Measurements from ENCODE around the gene BAIAP3.
A peak's percentile ranks its signal among the peaks of the same experiment; 100 is the strongest.
"Not testable (repeated sequence)": the region's sequence is repeated elsewhere in the genome, so short reads cannot be mapped to it uniquely, and the experiment has no call there.

Gene BAIAP3

DNA sequence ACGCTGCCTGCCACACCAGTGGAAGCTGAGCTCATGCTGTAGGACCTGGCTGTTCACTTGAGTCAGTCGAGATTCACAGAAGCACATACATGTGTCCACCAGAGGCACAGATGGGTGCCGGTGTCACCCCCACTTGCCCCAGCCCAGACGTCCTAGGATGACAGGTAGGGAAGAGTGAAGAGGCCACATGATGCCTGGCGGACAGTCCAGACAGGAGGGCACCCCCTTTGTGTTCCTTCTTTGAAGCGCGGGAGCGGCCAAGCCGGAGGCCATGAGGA lies 15.2 kb upstream of the BAIAP3 start:
- no peak for DNase-seq (ENCODE audit: low spot score)

DNA sequence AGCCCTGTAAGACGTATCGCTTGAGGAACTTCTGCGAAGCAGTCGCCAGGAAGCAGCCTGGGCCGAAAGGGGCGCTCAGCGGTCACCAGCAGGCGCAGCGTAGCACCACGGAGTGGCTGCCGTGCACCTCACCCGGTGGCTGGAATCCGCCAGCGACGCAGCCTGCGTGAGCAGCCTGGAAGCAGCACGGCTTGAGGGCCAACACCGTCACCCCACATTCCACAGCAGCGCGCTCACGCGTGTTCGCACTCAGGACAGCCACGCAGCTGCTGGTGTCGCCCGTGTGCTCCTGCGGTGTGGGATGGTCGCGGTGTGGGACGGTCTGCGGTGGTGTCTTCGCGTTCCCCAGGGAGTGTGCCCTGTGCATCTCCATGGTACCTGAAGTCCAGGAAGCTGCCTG lies 14.4 kb upstream of the BAIAP3 start:
- no peak for DNase-seq (ENCODE audit: low spot score)

DNA sequence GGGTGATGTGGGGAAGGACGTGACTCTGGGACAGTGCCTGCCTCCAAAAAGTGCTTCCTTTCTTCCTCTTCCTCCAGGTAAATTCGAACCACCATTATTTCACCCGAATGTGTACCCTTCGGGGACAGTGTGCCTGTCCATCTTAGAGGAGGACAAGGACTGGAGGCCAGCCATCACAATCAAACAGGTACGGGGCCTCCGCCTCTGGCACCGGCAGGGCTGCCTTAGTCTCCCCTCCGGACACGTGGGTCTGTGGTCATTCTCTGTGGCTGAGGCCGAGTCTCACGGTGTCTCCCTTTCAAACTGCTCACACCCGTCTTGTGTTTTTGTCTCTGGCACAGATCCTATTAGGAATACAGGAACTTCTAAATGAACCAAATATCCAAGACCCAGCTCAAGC lies 13.3 kb upstream of the BAIAP3 start:
- no peak for DNase-seq (ENCODE audit: low spot score)

DNA sequence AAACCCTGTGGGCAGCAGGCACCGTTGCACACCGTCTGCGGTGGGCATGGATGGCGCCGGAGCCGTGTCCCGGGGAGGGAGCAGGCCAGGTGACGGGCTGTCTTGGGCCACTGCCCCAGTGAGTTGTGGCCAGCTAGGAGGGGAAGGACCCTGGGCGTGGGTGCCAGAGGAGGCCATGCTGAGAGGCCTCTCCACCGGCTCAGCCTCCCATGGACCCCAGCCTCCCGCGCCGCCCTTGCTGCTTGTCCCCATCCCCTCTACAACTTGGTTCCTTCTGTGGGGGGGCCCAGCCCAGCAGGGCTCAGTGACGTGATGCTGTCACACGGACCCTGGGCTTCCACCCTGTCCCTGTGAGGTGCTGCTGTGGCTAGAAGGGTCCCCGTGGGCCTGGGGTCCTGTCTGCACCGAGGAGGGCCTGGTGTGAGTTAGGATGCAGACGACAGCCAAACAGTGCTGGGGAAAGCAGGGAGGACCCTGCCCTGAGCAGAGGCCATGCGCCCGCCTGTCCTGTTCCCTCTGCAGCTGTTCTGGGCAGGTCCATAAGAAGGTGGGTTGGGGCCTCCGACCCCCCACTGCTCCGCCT lies 12.7 kb upstream of the BAIAP3 start:
- DNase-seq (ENCODE audit: low spot score), result no peak

DNA sequence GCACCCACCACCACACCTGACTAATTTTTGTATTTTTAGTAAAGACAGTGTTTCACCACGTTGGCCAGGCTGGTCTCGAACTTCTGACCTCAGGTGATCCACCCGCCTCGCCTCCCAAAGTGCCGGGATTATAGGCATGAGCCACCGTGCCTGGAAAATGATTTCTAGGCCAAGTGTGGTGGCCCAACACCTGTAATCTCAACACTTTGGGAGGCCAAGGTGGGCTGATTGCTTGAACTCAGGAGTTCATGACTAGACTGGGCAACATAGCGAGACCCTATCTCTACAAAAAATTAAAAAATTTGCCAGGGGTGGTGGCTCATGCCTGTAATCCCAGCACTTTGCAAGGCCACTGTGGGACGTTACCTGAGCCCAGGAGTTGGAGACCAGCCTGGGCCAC lies 11.0 kb upstream of the BAIAP3 start:
- no peak for DNase-seq (ENCODE audit: low spot score)

DNA sequence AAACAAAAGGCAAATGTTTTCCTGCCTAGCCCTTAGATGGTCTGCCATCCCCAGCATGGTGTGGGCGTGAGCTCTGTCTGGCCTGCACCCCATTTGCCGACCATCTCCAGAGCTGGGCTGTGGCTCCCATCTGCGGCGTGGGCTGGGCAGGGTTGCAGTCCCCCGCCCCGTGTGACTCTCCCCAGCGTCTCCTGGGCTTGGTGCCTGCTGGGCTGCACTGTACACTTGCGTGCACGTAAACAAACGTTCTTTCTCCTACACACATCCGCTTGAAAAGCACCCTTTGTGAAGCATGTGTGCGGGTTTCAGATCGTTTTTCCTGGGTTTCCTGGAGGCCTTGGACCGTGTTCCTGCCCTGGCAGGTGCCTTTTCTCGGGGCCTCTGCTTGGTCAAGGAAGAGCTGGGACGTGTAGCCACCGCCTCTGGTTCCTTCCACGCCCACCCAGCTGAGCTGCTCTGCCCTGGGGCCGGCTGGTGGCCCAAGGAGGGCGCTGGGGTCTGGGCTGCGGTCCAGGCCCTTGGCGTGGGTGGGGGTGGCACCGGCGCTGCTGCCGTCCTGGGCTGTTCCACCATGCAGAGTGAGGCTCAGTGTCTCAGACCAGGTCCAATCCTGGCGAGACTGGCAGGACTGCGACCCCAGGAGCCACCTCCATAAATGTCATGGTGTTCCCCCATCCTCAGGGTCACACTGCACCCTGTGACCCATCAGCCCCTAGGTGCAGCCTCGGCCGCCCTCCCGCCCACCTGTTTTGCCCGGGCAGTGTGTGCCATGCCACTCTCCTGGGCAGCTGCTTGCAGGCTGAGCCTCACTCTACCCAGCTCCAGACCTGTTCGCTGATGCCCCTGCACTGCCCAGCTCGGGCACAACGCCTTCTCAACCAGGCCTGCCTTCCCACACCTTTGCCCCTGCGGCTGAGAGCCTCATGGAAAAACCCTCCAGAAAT lies 9.9 kb upstream of the BAIAP3 start:
- DNase-seq (ENCODE audit: low spot score), result no peak

DNA sequence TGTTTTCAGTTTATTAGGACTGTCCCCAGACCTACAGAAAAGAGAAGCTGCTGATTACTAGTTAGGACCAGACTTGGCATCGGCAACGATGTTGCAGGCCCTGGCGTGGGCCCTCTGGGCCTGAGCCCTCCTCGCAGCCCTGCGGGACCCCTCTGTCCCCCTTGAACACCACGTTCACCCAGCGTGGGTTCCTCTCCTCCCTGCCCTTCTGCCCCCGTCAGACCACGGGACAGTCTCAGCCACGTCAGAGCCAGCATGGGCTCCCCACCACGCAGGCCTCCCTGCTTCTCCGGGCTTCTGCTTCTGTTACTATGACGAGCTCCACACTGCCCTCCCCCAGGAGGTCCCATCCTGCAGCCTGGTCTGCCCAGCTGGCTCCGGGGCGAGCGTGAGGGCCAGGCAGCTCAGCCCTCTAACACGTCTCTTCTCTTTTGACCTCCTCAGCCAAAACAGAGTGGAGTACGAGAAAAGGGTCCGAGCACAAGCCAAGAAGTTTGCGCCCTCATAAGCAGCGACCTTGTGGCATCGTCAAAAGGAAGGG lies 9.1 kb upstream of the BAIAP3 start:
- DNase-seq (ENCODE audit: low spot score), result no peak

DNA sequence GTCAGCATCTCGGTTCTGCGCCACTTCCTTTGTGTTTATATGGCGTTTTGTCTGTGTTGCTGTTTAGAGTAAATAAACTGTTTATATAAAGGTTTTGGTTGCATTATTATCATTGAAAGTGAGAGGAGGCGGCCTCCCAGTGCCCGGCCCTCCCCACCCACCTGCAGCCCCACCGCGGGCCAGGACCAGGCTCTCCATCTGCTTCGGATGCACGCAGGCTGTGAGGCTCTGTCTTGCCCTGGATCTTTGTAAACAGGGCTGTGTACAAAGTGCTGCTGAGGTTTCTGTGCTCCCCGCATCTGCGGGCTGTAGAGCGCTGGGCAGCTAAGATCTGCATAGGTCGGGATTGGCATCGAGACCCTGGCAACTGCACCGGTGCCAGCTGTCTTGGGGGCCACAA lies 8.2 kb upstream of the BAIAP3 start:
- no peak for DNase-seq (ENCODE audit: low spot score)

DNA sequence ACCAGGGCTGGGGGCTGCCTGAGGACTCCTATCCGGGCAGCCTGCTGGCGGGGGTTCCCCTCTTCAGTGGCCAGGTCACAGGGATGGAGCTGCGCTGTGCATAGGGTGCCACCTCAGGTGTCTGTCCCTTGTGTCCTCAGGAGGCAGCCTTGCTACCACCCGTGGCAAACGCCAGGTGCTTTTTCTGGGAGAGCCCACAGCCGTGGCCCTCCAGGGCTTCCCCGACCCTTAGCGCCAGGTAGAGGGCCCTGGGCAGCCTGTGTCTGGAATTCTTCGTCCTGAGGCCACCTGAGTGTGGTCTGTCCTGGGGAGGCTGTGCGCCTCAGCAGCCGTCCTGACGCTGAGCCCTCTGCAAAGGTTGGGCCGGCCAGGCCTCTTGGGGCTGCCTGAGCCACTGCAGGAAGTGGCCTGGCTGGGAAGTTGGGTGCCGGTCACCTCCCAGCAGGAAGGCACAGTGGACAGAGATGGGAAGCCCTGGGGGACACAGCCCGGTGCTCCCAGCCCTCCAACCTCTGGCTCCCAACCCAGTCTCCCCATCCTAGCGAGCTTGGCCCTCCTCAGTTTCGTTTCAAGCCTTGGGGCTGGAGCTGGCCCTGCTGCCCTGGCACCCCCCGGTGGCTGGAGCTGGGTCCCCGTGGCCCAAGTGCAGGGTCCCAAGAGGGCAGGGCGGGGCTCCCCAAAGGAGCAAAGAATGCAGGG lies 7.6 kb upstream of the BAIAP3 start:
- no peak for DNase-seq (ENCODE audit: low spot score)

DNA sequence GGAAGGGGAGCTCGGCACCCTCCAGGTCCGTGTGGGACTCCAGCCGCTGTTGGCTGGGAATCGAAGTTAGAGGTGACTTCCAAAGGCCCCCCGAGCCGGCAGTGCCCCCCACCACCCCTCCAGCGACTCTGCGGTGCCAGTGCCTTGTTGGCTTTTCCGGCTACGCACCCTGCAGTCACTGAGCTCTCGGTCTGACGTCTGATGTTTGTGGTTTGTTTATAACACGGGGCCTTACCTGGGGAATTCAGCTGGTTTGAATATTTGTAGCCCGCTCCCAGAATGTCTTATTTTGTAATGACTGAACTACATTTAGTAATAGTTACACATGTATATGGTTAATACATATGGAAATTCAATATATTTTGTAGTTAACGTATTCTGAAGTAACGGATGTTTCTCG lies 7.1 kb upstream of the BAIAP3 start:
- no peak for DNase-seq (ENCODE audit: low spot score)

DNA sequence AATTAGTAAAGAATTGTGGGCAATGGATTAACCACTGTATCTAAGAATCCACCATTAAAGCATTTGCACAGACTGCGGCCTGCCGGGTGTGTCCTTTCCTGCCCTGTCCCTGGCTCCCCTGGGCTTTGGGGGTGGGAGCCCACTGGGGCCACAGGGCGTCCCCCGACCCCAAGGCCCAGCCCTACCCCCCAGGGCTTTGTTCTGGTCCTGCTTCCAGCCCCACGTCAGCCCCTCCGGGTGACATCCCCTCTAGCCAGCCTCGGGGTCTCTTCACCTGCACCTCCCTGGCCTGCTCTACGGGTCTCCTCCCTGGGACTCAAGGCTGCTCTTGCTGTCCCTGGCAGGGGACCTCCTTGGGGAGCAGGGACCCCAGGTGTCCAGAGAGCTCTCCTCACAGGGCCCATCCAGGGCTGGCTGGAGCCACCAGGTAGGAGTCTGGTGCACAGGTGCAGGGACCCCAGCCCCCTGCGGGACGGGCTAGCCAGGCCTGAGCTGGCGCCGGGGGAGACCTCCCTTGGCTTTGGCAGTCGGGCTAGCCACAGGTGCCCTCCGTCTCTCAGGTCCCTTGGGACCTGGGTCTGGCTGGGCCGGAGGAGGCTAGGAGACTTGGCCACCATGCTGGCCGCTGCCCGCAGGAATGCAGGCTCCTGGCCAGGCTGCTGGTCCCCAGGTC lies 6.4 kb upstream of the BAIAP3 start:
- DNase-seq (ENCODE audit: low spot score), result no peak

DNA sequence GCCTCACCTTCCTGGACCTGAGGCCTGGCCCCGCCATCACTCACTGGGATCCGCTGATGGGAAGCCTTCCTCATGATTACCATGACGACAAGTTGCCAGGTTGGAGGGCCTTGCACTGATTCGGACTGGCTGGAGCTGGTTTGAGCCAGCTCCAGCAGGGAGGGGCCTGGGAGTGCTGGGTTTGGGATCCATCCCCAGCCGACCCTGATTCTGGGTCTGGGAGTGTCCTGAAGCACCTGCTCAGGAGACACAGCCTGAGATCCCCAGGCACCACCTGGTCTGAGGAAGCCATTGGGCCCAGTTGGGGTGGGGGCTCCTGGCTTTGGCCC lies 5.9 kb upstream of the BAIAP3 start:
- no peak for DNase-seq (ENCODE audit: low spot score)

DNA sequence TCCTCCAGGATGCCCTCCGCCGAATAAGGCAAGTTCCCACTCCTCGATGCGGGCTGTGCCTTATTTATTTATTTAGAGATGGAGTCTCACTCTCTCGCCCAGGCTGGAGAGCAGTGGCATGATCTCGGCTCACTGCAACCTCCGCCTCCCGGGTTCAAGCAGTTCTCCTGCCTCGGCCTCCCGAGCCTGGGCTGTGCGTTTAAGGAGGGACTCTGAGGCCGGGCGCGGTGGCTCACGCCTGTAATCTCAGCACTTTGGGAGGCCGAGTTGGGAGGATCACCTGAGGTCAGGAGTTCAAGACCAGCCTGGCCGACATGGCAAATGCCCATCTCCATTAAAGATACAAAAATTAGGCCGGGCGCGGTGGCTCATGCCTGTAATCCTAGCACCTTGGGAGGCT lies 5.3 kb upstream of the BAIAP3 start:
- not testable (repeated sequence) for DNase-seq (ENCODE audit: low spot score)

DNA sequence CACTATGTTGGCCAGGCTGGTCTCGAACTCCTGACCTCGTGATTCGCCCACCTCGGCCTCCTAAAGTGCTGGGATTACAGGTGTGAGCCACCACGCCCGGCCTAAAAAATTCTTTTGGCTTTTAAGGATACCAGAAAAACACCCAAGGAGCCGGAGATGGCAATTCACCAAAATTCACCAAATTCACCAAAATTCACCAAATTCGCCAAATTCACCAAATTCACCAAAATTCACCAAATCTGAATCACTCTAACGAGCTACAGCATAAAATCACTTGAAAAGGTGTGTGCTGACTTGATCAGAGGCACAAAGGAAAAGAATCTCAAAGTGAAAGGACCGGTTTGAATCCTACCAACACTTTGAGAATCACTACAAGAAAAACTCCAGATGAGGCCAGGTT lies 4.5 kb upstream of the BAIAP3 start:
- not testable (repeated sequence) for DNase-seq (ENCODE audit: low spot score)

DNA sequence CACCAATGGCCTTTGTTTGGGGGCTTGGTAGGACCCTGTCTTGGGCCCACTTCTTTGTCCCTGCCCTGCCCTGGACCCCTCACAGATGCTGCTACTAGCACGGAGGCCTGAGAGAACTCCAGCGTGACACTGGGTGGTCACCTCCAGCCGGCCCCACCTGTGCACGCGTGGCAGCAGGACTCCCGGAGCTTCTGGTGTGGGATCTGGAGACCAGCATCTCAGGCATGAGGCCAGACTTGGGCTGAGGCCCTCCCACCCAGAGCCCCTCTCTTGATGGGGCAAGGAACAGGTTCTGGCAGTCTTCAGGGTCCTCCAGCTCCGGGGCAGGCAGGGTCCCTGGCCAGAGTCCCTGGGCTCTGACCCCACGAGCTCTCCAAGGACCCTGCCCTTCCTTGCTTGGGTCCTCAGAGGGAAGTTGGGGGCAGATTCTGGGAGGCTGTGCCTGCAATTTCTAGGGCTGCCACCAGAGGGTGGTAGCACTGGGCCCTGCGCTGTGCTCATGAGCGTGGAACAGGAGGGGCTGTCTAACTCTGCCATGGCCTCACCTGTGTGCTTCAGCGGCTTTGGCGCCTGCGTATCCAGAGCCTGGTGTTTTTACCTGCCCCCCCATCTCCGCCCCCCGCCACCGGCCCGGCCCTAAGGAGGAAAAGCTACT lies 3.1 kb upstream of the BAIAP3 start:
- DNase-seq (ENCODE audit: low spot score), result no peak

DNA sequence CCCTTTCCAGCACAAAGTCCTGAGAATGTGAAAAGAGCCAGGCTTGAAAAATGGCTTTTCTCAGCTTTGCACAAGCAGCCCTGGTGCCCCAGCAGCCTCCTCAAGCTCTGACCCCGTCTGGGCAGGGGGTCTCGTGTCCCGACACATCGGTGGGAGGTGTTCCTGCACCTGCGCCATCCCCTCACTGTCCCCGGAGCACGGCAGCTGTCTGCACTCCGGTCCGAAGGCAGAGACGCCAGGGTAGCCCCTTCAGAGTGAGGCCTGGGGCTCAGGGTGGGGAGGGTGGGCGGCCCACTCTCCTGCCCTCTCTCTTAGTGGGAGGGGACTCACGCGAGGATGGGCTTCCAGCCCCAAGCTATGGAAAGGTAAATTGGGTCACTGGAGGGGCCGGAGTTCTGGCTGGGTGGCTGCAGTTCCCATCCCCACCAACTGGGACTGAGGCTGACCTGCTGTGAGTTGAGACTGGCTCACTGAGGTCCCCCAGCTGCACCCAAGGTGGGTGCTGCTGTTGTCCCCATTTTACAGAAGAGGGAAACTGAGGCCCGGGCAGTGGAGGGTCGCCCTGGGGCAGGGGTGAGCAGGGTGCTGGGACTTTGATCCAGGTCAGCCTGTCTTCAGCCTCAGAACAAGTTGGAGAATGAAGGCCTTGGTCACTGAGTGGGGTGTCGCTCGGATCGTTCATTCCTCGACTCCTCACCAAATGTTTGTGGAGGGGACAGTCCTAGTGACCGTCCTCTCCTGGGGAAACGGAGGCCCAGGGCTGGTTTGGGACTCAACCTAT lies 2.3 kb upstream of the BAIAP3 start:
- no peak for DNase-seq (ENCODE audit: low spot score)

DNA sequence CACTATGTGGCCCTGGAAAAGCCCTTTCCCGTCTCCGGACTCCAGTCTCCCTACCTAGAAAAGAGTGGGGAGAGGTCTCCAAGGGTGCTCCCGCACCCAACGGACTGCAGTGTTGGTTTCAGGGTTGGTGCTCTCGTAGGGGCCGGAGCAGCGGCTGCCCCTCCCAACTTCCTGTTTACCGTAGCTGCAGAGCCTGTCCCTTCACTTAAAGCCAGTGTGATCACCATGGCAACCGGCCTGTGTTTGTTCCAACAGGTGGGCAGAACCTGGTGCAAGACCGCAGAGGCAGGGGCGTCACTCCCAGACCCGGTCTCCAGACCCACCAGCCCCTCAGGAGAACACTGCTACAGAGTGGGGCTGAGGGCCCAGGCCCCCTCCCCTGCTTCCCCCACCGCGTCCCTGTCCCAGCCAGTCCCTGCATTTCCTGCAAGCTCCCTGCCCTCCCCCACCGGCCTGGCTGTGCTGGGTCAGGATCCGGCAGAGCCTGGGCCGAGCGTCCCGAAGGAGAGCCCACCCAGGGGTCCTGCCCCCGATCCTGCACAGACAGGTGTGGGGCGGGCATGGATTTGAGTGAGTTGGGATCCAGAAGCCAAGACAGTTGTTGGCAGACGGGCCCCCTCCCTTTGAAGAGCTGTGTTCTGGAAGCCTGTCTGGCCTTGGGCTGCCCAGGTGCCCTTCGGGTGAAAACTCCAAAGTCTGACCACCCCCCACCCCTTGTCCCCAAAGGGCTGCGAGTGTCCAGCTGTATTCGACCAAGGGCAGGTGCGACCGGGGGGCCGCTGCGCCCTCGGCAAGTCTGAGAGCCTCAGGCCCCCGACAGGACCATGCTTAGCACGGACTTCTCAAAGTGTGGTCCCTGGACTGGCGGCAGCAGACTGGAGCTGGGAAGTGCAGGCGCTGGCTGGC lies 1.5 kb upstream of the BAIAP3 start:
- DNase-seq (ENCODE audit: low spot score), result peak; percentile 36

DNA sequence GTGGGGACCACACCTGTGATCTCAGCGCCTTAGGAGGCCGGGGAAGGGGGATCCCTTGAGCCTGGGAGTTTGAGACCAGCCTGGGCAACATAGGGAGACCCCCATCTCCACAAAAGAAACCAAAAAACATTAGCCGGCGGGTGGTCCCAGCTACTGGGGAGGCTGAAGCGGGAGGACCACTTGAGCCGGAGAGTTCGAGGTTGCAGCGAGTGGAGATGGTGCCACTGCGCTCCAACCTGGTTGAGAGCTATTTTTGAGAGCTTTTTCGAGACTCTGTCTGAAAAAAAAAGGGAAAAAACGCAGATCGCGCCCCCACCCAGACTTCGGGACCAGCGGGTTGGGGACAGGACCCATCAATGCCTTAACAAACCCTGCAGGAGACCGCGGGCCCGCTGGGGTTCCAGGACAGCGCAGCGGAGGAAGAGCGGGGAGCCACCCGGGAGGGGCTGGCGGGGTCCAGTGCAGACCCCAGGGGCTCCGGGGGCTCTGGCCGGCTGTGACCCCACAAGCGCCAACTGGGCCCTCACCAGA lies 762 bp upstream of the BAIAP3 start:
- DNase-seq (ENCODE audit: low spot score), result no peak

DNA sequence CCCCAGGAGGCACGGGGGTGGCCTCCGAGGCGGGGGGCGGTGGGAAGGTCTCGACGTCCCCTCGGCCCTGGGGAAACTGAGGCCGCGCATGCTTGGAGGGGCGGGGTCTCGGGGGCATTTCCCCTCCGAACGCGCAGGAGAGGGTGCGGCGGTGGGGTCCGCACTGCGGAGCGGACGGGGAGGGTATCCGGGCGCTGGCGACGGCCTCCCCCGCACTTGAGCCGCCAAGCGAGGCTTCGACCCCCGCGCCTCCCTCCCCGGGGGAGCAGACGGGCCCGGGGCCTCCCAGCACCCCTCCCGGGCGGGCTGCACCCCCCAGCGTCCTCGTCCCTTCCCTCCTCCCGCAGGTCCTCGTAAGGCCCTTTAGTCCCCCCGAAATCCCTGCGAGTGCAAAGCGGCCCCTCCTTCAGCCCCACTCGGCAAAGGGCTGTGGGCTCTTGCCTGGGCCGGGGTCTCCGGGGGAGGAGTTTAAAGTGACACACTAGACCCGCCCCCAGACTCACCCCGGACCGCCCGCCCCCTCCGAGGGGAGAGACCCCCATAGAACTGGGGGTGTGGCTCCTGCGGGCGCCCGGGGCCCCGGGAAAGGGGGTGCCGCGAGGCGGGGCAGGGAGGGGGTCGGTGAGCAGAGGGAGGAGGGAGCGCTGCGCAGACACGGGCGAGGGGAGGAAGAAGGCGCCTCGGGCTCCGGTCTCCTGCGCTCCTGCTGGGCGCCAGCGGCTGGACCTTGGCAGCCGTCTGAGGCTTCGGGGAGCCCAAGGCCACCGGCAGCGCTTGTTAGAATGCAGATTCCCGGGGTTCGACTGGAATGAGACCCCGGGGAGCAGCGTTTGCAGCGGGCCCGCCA lies 632 bp downstream of the BAIAP3 start:
- DNase-seq (ENCODE audit: low spot score), result no peak
